H1 (cell line): ENCODE data around the gene SIRT3. TPM values are rescaled to one million over a fixed set of nuclear protein-coding genes. Genes with fewer than 3 reads are reported as not detected.

ENCODE experiments used
- CTCF ChIA-PET: fragments of 300-600 bp; sonication (Branson Sonifier 250); formaldehyde crosslinking; loops from one replicate; lab custom pipeline; 2021; ENCODE audit not compliant: partially characterized antibody; lab: Charles Lee
- POLR2A ChIA-PET: fragments of 300-600 bp; sonication (Branson Sonifier 250); formaldehyde crosslinking; loops from one replicate; lab custom pipeline; 2021; ENCODE audit warnings: inconsistent platforms; ENCODE audit not compliant: partially characterized antibody; lab: Charles Lee
- DNase-seq, 2 experiments: peaks; one replicate each; pipeline versions ENCODE4 v3.0.0 to v3.0.0-alpha.2; 2010 to 2022; ENCODE audit warnings: low spot score in 2 of 2, low read depth in 1 of 2, mixed read lengths in 1 of 2
- FAIRE-seq: peaks from 2 replicates; lab custom pipeline; 2011; peaks lifted over from hg19 to GRCh38; lab: Jason Lieb, UNC
- H2AFZ ChIP-seq: 2 replicates; pipeline ENCODE4 v1.8.1; 2012; ENCODE audit warnings: low read length, inconsistent platforms
- H2AK5ac ChIP-seq: 2 replicates; pipeline ENCODE4 v1.6.1; 2013; ENCODE audit warnings: low read depth, low read length
- H2BK120ac ChIP-seq: replicated peaks from 2 replicates; pipeline ENCODE3; 2013; ENCODE audit warnings: low read depth, low read length, inconsistent platforms
- H2BK12ac ChIP-seq: 2 replicates; pipeline ENCODE4 v1.6.1; 2013; ENCODE audit warnings: low read depth, low read length
- H2BK15ac ChIP-seq: 2 replicates; pipeline ENCODE4 v1.6.1; 2013; ENCODE audit warnings: low read length
- H2BK20ac ChIP-seq: 2 replicates; pipeline ENCODE4 v1.6.1; 2013; ENCODE audit warnings: low read length
- H2BK5ac ChIP-seq: 2 replicates; pipeline ENCODE4 v1.6.1; 2013; ENCODE audit warnings: low read depth, low read length
- H3K14ac ChIP-seq: 2 replicates; pipeline ENCODE4 v1.6.1; 2013; ENCODE audit warnings: inconsistent platforms; ENCODE audit not compliant: insufficient read length
- H3K18ac ChIP-seq: 2 replicates; pipeline ENCODE4 v1.6.1; 2013; ENCODE audit warnings: low read length; ENCODE audit errors: extremely low read depth
- H3K23ac ChIP-seq: 2 replicates; pipeline ENCODE4 v1.6.1; 2013; ENCODE audit warnings: inconsistent platforms; ENCODE audit not compliant: insufficient read length
- H3K23me2 ChIP-seq: 2 replicates; pipeline ENCODE4 v1.6.1; 2013; ENCODE audit warnings: low read depth, low read length
- H3K27ac ChIP-seq: 2 replicates; pipeline ENCODE4 v1.6.1; 2011; ENCODE audit warnings: low read depth, low read length, inconsistent platforms
- H3K27me3 ChIP-seq, 4 experiments: replicated peaks in 1 of 4; 1 replicate in 1 of 4; 2 replicates in 3 of 4; pipeline versions ENCODE4 v1.6.1 to v1.8.1; 2011 to 2013; ENCODE audit warnings: low read length in 3 of 4, mild to moderate bottlenecking in 3 of 4, inconsistent platforms in 2 of 4, mixed read lengths in 2 of 4, moderate library complexity in 1 of 4; ENCODE audit not compliant: control insufficient read depth in 3 of 4, insufficient read depth in 3 of 4; ENCODE audit errors: extremely low read depth in 1 of 4
- H3K36me3 ChIP-seq, 4 experiments: 2 replicates each; pipeline versions ENCODE4 v1.6.1 to v1.8.1; 2011 to 2013; ENCODE audit warnings: mild to moderate bottlenecking in 4 of 4, low read length in 3 of 4, moderate library complexity in 2 of 4, control low read depth in 1 of 4, inconsistent platforms in 1 of 4; ENCODE audit not compliant: insufficient read depth in 4 of 4, control insufficient read depth in 2 of 4
- H3K4ac ChIP-seq: replicated peaks from 2 replicates; pipeline ENCODE3; 2013; ENCODE audit warnings: low read length, low read depth, mixed read lengths, inconsistent platforms; ENCODE audit not compliant: insufficient read length
- H3K4me1 ChIP-seq, 4 experiments: replicated peaks in 1 of 4; 1 replicate in 1 of 4; 2 replicates in 3 of 4; pipeline versions ENCODE4 v1.6.1 to v1.8.1; 2011 to 2013; ENCODE audit warnings: low read length in 3 of 4, inconsistent platforms in 2 of 4, mixed read lengths in 1 of 4; ENCODE audit not compliant: insufficient read depth in 4 of 4, control insufficient read depth in 3 of 4
- H3K4me2 ChIP-seq, 2 experiments: 2 replicates each; pipeline versions ENCODE4 v1.6.1 to v1.8.1; 2011 to 2013; ENCODE audit warnings: low read depth in 2 of 2, low read length in 2 of 2, control low read depth in 1 of 2, inconsistent platforms in 1 of 2, mild to moderate bottlenecking in 1 of 2; ENCODE audit not compliant: insufficient read depth in 1 of 2
- H3K4me3 ChIP-seq, 4 experiments: fragments of 200-600, 300-600 bp in 1 of 4; sonication (generic), shearing (Covaris generic), sonication (Bioruptor Twin) in 1 of 4; 2 replicates each; pipeline versions ENCODE4 v1.5.1 to v1.8.1; 2011 to 2016; ENCODE audit warnings: low read length in 4 of 4, low read depth in 3 of 4, control low read depth in 2 of 4, inconsistent platforms in 2 of 4, mild to moderate bottlenecking in 2 of 4, mixed read lengths in 1 of 4, moderate library complexity in 1 of 4; ENCODE audit not compliant: insufficient read depth in 2 of 4; ENCODE audit errors: extremely low read depth in 1 of 4
- H3K56ac ChIP-seq: replicated peaks from 2 replicates; pipeline ENCODE3; 2013; ENCODE audit warnings: low read depth, mild to moderate bottlenecking, mixed read lengths, low read length, inconsistent platforms; ENCODE audit not compliant: insufficient read length
- H3K79me1 ChIP-seq: 2 replicates; pipeline ENCODE4 v1.6.1; 2013; ENCODE audit warnings: low read depth, low read length, control low read depth
- H3K79me2 ChIP-seq, 2 experiments: 2 replicates each; pipeline versions ENCODE4 v1.6.1 to v1.8.1; 2012 to 2013; ENCODE audit warnings: low read length in 2 of 2, mild to moderate bottlenecking in 2 of 2, inconsistent platforms in 1 of 2; ENCODE audit not compliant: insufficient read depth in 2 of 2, control insufficient read depth in 1 of 2
- H3K9ac ChIP-seq, 4 experiments: replicated peaks in 1 of 4; 1 replicate in 1 of 4; 2 replicates in 3 of 4; pipeline versions ENCODE4 v1.6.1 to v1.8.1; 2011 to 2013; ENCODE audit warnings: low read depth in 3 of 4, low read length in 3 of 4, control low read depth in 2 of 4, mild to moderate bottlenecking in 2 of 4, moderate library complexity in 2 of 4, inconsistent platforms in 1 of 4; ENCODE audit errors: extremely low read depth in 1 of 4
- H3K9me3 ChIP-seq, 2 experiments: 2 replicates each; pipeline versions ENCODE4 v1.6.1 to v1.8.1; 2012 to 2013; ENCODE audit warnings: mild to moderate bottlenecking in 2 of 2, moderate library complexity in 2 of 2, control low read depth in 1 of 2, inconsistent platforms in 1 of 2, low read depth in 1 of 2, low read length in 1 of 2, mixed read lengths in 1 of 2; ENCODE audit not compliant: insufficient read depth in 2 of 2
- H4K20me1 ChIP-seq, 2 experiments: replicated peaks in 1 of 2; 2 replicates each; pipeline versions ENCODE3 to v1.8.1; 2011 to 2013; ENCODE audit warnings: inconsistent platforms in 2 of 2, low read length in 2 of 2, mild to moderate bottlenecking in 1 of 2; ENCODE audit not compliant: insufficient read depth in 2 of 2, control insufficient read depth in 1 of 2
- H4K5ac ChIP-seq: 2 replicates; pipeline ENCODE4 v1.6.1; 2013; ENCODE audit warnings: low read length, low read depth, mixed read lengths, inconsistent platforms; ENCODE audit not compliant: insufficient read length
- H4K8ac ChIP-seq: 2 replicates; pipeline ENCODE4 v1.8.0; 2013; ENCODE audit warnings: mild to moderate bottlenecking, moderate library complexity, low read length, inconsistent platforms; ENCODE audit not compliant: insufficient read depth; ENCODE audit errors: extremely low read depth
- H4K91ac ChIP-seq: replicated peaks from 2 replicates; pipeline ENCODE3; 2013; ENCODE audit warnings: low read length, mixed read lengths, inconsistent platforms; ENCODE audit not compliant: insufficient read length
- CBX8 ChIP-seq: fragments of 300-800, 300-1000 bp; sonication (generic); IDR thresholded peaks from 2 replicates; pipeline ENCODE4 v1.7.1; 2016; ENCODE audit warnings: low read depth, low read length, borderline replicate concordance
- KDM4A ChIP-seq: IDR thresholded peaks from one replicate; pipeline ENCODE4 v1.7.1; 2012; ENCODE audit warnings: low read depth, mild to moderate bottlenecking, moderate library complexity, low read length, inconsistent platforms; ENCODE audit not compliant: severe bottlenecking
- TAF1 ChIP-seq: IDR thresholded peaks from 2 replicates; pipeline ENCODE4 v1.6.1; 2011; ENCODE audit warnings: mild to moderate bottlenecking, low read depth, low read length
- whole genome bisulfite sequencing, 2 experiments: shearing (Covaris generic) in 1 of 2; methylation state at CpG; one replicate each; pipeline versions ENCODE4 v1.1.6 to v1.1.7; 2013 to 2015; ENCODE audit warnings: low lambda C conversion rate in 2 of 2, mixed read lengths in 2 of 2, inconsistent platforms in 1 of 2, low coverage in 1 of 2, missing lambda C conversion rate in 1 of 2; ENCODE audit not compliant: insufficient replicate concordance in 2 of 2, insufficient coverage in 1 of 2, insufficient read length in 1 of 2; ENCODE audit errors: extremely low coverage in 1 of 2, missing lambda C conversion rate in 1 of 2; 5-methylcytosine and 5-hydroxymethylcytosine counted together
- polyA plus RNA-seq, 7 experiments: library from polyadenylated mRNA; depleted of rRNA in 3 of 7; stranded (reverse) in 5 of 7; unstranded in 2 of 7; fragments of >200 nt in 5 of 7; fragments of 200-250 nt in 2 of 7; gene quantifications; 1 replicate in 5 of 7; 2 replicates in 1 of 7; 4 replicates in 1 of 7; pipeline versions ENCODE4 v1.2.1 to v1.2.3, GENCODE V29; 2011 to 2013; ENCODE audit warnings: missing spikeins in 2 of 7, mixed read lengths in 2 of 7
- total RNA-seq: library from RNA; stranded (reverse); fragmentation: NEBNext Ultra II Directional; extraction: Animal tissue kit (Norgen Biotek cat#: 25700); gene quantifications from 2 replicates; pipeline ENCODE4 v1.2.1, GENCODE V29; 2021
- TF ChIP-seq, protein P1 (sequence below): IDR thresholded peaks from 2 replicates; pipeline ENCODE4 v1.6.1; 2012; ENCODE audit warnings: low read length, inconsistent platforms

Gene SIRT3
- total and polyA plus RNA-seq, 2 of the 8 experiments (the other 6 are each of a cell fraction or from before 2014, with no cell fraction given): 14.3 to 21.6 TPM

DNA sequence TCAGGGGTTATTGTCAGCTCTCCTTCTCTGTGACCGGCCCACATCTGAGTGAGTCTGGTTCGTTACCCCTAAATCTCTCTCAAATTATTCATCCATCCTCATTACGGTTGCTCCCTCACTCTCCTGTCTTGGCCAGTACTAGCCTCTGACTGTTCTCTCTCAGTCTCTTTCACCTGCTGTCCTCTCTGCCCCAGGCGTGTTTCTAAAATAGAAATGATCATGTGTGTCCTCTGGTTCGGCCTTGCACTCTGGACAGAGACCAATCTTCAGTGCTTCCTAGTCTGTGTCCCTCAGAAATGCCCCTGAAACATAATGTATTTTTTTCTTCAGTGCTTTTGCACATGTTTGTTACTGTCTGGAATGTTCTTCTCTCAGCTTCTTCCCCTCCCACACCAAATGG, 5.5 kb upstream of the SIRT3 start:
- Histone ChIP-seq H2BK5ac (no peak overlapping the region), H4K91ac (no peak overlapping the region), H2AK5ac (no peak overlapping the region), H3K36me3 (peaks cover 5 to 38% (median 24%) of the 10 kb centered on the region in 4 experiments), H4K20me1 (peaks cover 0 to 3% of the 10 kb centered on the region in 2 experiments), H3K9ac (no peak overlapping the region), H2BK15ac (no peak overlapping the region)
- TF ChIP-seq, protein P1, sequence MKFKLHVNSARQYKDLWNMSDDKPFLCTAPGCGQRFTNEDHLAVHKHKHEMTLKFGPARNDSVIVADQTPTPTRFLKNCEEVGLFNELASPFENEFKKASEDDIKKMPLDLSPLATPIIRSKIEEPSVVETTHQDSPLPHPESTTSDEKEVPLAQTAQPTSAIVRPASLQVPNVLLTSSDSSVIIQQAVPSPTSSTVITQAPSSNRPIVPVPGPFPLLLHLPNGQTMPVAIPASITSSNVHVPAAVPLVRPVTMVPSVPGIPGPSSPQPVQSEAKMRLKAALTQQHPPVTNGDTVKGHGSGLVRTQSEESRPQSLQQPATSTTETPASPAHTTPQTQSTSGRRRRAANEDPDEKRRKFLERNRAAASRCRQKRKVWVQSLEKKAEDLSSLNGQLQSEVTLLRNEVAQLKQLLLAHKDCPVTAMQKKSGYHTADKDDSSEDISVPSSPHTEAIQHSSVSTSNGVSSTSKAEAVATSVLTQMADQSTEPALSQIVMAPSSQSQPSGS: no peak
- no peak for TF ChIP-seq KDM4A
- TF ChIP-seq TAF1: no peak
- no peak for TF ChIP-seq CBX8
- TF ChIP-seq, all 59 proteins: peak for 0
- no peak for FAIRE-seq
- Histone ChIP-seq H4K5ac (no peak overlapping the region), H4K8ac (no peak overlapping the region), H3K18ac (no peak overlapping the region), H2BK20ac (no peak overlapping the region), H3K23ac (no peak overlapping the region), H3K4me1 (no peaks in the 10 kb centered on the region; a peak in 1 of 7 replicates), H3K56ac (no peak overlapping the region), H2BK120ac (no peak overlapping the region), H3K27ac (no peak overlapping the region), H3K14ac (no peak overlapping the region), H3K4ac (no peak overlapping the region), H3K4me2 (no peak overlapping the region), H3K27me3 (no peaks in the 10 kb centered on the region), H3K23me2 (peaks cover 6% of the 10 kb centered on the region), H3K79me1 (peaks cover 2% of the 10 kb centered on the region; the same call in 1 of the 2 replicates), H3K79me2 (peaks cover 9 to 27% of the 10 kb centered on the region in 2 experiments), H3K9me3 (no peaks in the 10 kb centered on the region), H2AFZ (no peak overlapping the region), H2BK12ac (no peak overlapping the region), H3K4me3 (no peak overlapping the region)
- CTCF ChIA-PET: interaction anchor here (1.3 to 8.7 kb wide), 4 partner anchors 11 to 122 kb away, joined by 4 to 88 read pairs (median 6); no protein-coding TSS in a partner anchor
- 86% methylated on average over 5 of the region's 5 CpGs; no CpG with 5 or more reads in 1 of the 2 experiments for WGBS, 2 experiments
- DNase-seq: no peak
- POLR2A ChIA-PET: no interaction called here
